Mucosa of rectum (tissue), 2 donors: Measurements from ENCODE around the gene PMP22.
A peak's percentile ranks its signal among the peaks of the same experiment; 100 is the strongest.

Source experiments
- H3K27ac ChIP-seq, 2 donors: one replicate each; pipeline ENCODE4 v1.7.0; 2013; ENCODE audit warnings: inconsistent platforms in 2 of 2, low read depth in 2 of 2, low read length in 2 of 2
- H3K27me3 ChIP-seq, 2 donors: one replicate each; pipeline ENCODE4 v1.7.0; 2013; ENCODE audit warnings: low read length in 2 of 2; ENCODE audit not compliant: control insufficient read depth in 2 of 2, insufficient read depth in 2 of 2
- H3K36me3 ChIP-seq, 2 donors: one replicate each; pipeline ENCODE4 v1.7.0; 2013; ENCODE audit warnings: low read length in 2 of 2; ENCODE audit not compliant: control insufficient read depth in 2 of 2, insufficient read depth in 2 of 2
- H3K4me1 ChIP-seq, 2 donors: one replicate each; pipeline ENCODE4 v1.7.0; 2013; ENCODE audit warnings: low read length in 2 of 2, mild to moderate bottlenecking in 1 of 2; ENCODE audit not compliant: control insufficient read depth in 2 of 2, insufficient read depth in 2 of 2
- H3K4me3 ChIP-seq, 2 donors: one replicate each; pipeline ENCODE4 v1.7.0; 2013; ENCODE audit warnings: low read length in 2 of 2
- H3K9ac ChIP-seq, 2 donors: one replicate each; pipeline ENCODE4 v1.7.0; 2013; ENCODE audit warnings: low read length in 2 of 2, low read depth in 1 of 2, mild to moderate bottlenecking in 1 of 2
- H3K9me3 ChIP-seq, 2 donors: one replicate each; pipeline ENCODE4 v1.7.0; 2013; ENCODE audit warnings: low read length in 2 of 2; ENCODE audit not compliant: control insufficient read depth in 2 of 2
- donor health status: healthy.
- donor health status: Normal muscosa, but diverticular disease.

PMP22 gene

GRCh38 chr17:15265131-15265530 is at the start of gene PMP22:
TSS of gene PMP22 (minus strand) at chr17:15265326. CDS start at chr17:15260727, 4,599 bp downstream.
- peak within 1 kb of the TSS; percentile 57 to 64 for H3K27ac ChIP-seq
- H3K27me3 ChIP-seq = no peaks in the 10 kb centered on the region
- peaks cover 34 to 43% of the 10 kb centered on the region in 2 donors for H3K4me1 ChIP-seq
- peak within 1 kb of the TSS; percentile 77 to 78 for H3K4me3 ChIP-seq
- H3K36me3 ChIP-seq = no peaks in the 10 kb centered on the region
- H3K9me3 ChIP-seq = no peaks in the 10 kb centered on the region
- H3K9ac ChIP-seq = peak within 1 kb of the TSS; percentile 46 to 57

- H3K27me3 ChIP-seq = no peaks in the 10 kb centered on the region
- no peak overlapping the region for H3K4me3 ChIP-seq
- no peaks in the 10 kb centered on the region for H3K9me3 ChIP-seq
- no peaks in the 10 kb centered on the region for H3K36me3 ChIP-seq
- H3K4me1 ChIP-seq = peaks cover under 1 to 3% of the 10 kb centered on the region in 2 donors
- H3K27ac ChIP-seq = no peak overlapping the region
- H3K9ac ChIP-seq = no peak overlapping the region
Observed at GRCh38 chr17:15311996-15312395, 46.9 kb upstream of the PMP22 start.

- H3K27me3 ChIP-seq = no peaks in the 10 kb centered on the region
- H3K27ac ChIP-seq = no peak overlapping the region
- no peaks in the 10 kb centered on the region for H3K9me3 ChIP-seq
- no peaks in the 10 kb centered on the region for H3K36me3 ChIP-seq
- no peak overlapping the region for H3K9ac ChIP-seq
- H3K4me3 ChIP-seq = no peak overlapping the region
- H3K4me1 ChIP-seq = peaks cover 3% of the 10 kb centered on the region in 2 donors
Observed at GRCh38 chr17:15309793-15310192, 44.7 kb upstream of the PMP22 start.

GRCh38 chr17:15309236-15309635 is 44.1 kb upstream of the PMP22 start:
- Histone ChIP-seq H3K9ac (no peak overlapping the region), H3K4me3 (no peak overlapping the region), H3K4me1 (peaks cover 3% of the 10 kb centered on the region in 2 donors), H3K36me3 (no peaks in the 10 kb centered on the region), H3K27ac (no peak overlapping the region), H3K27me3 (no peaks in the 10 kb centered on the region), H3K9me3 (no peaks in the 10 kb centered on the region)

- Histone ChIP-seq H3K9ac (no peak overlapping the region), H3K36me3 (no peaks in the 10 kb centered on the region), H3K27me3 (no peaks in the 10 kb centered on the region), H3K4me3 (no peak overlapping the region), H3K4me1 (peaks cover 3% of the 10 kb centered on the region in 2 donors), H3K27ac (no peak overlapping the region), H3K9me3 (no peaks in the 10 kb centered on the region)
Observed at GRCh38 chr17:15308758-15309157, 43.6 kb upstream of the PMP22 start.

- Histone ChIP-seq H3K9ac (no peak overlapping the region), H3K4me3 (no peak overlapping the region), H3K4me1 (peaks cover 3% of the 10 kb centered on the region in 2 donors), H3K27me3 (no peaks in the 10 kb centered on the region), H3K36me3 (no peaks in the 10 kb centered on the region), H3K27ac (no peak overlapping the region), H3K9me3 (no peaks in the 10 kb centered on the region)
Observed at GRCh38 chr17:15307710-15308111, 42.6 kb upstream of the PMP22 start.

- Histone ChIP-seq H3K4me3 (no peak overlapping the region), H3K9me3 (no peaks in the 10 kb centered on the region), H3K4me1 (peaks cover 3% of the 10 kb centered on the region in 2 donors), H3K27ac (no peak overlapping the region), H3K36me3 (no peaks in the 10 kb centered on the region), H3K27me3 (no peaks in the 10 kb centered on the region), H3K9ac (no peak overlapping the region)
Observed at GRCh38 chr17:15303851-15304250, 38.7 kb upstream of the PMP22 start.

GRCh38 chr17:15303268-15303667 is 38.1 kb upstream of the PMP22 start:
- no peak overlapping the region for H3K4me3 ChIP-seq
- peaks cover 3% of the 10 kb centered on the region in 2 donors for H3K4me1 ChIP-seq
- no peak overlapping the region for H3K27ac ChIP-seq
- no peaks in the 10 kb centered on the region for H3K36me3 ChIP-seq
- H3K9me3 ChIP-seq = no peaks in the 10 kb centered on the region
- H3K9ac ChIP-seq = no peak overlapping the region
- no peaks in the 10 kb centered on the region for H3K27me3 ChIP-seq

GRCh38 chr17:15301845-15302244 is 36.7 kb upstream of the PMP22 start:
- no peaks in the 10 kb centered on the region for H3K27me3 ChIP-seq
- H3K9me3 ChIP-seq = no peaks in the 10 kb centered on the region
- H3K27ac ChIP-seq = no peak overlapping the region
- no peaks in the 10 kb centered on the region for H3K36me3 ChIP-seq
- H3K4me3 ChIP-seq = no peak overlapping the region
- H3K4me1 ChIP-seq = peaks cover 0 to 1% of the 10 kb centered on the region in 2 donors
- no peak overlapping the region for H3K9ac ChIP-seq

GRCh38 chr17:15298176-15298575 is 33.0 kb upstream of the PMP22 start:
- Histone ChIP-seq H3K4me3 (no peak overlapping the region), H3K36me3 (no peaks in the 10 kb centered on the region), H3K27ac (no peak overlapping the region), H3K9ac (no peak overlapping the region), H3K9me3 (no peaks in the 10 kb centered on the region), H3K27me3 (no peaks in the 10 kb centered on the region), H3K4me1 (no peaks in the 10 kb centered on the region)

- H3K4me3 ChIP-seq = no peak overlapping the region
- no peaks in the 10 kb centered on the region for H3K9me3 ChIP-seq
- no peaks in the 10 kb centered on the region for H3K4me1 ChIP-seq
- H3K27ac ChIP-seq = no peak overlapping the region
- H3K27me3 ChIP-seq = no peaks in the 10 kb centered on the region
- no peaks in the 10 kb centered on the region for H3K36me3 ChIP-seq
- H3K9ac ChIP-seq = no peak overlapping the region
Observed at GRCh38 chr17:15293558-15293957, 28.4 kb upstream of the PMP22 start.
